ENCODE data around the gene LMOD2. TPM values are rescaled to one million over a fixed set of nuclear protein-coding genes. Genes with fewer than 3 reads are reported as not detected.

Gene LMOD2
- total and polyA plus RNA-seq, 4 experiments from 2014 or later: 0.17 TPM; not detected in 3

GRCh38 chr7:123662293-123662692, 6.6 kb downstream of the LMOD2 start:
- peaks cover 0 to 4% of the 10 kb centered on the region in 2 donors for H3K36me3 Mint-ChIP-seq
- Histone ChIP-seq H3K36me3 (ENCODE audit: insufficient read depth, low read length) (no peaks in the 10 kb centered on the region), H3K9me3 (ENCODE audit: control insufficient read depth in 1 of 2, low read length in 2 of 2) (no peaks in the 10 kb centered on the region), H3K4me1 (ENCODE audit: insufficient read depth, low read length) (no peaks in the 10 kb centered on the region), H3K4me3 (ENCODE audit: low read length in 2 of 2) (no peak overlapping the region), H3K27me3 (ENCODE audit: insufficient read depth, low read length) (no peaks in the 10 kb centered on the region), H3K27ac (ENCODE audit: low read depth, low read length) (no peak overlapping the region)
- no peak overlapping the region for H3K27ac Mint-ChIP-seq
- no peaks in the 10 kb centered on the region for H3K9me3 Mint-ChIP-seq
- intact Hi-C loops (cut with micrococcal nuclease): no loop called here
- CTCF ChIA-PET (ENCODE audit: partially characterized antibody): interaction anchor here (1.3 kb wide), 1 partner anchor 20 kb away, joined by 3 read pairs; no protein-coding TSS in a partner anchor
- H3K4me3 Mint-ChIP-seq: no peak overlapping the region
- no peaks in the 10 kb centered on the region for H3K4me1 Mint-ChIP-seq
- DNase-seq: no peak
- H3K27me3 Mint-ChIP-seq: peaks cover 7 to 18% of the 10 kb centered on the region in 2 donors
- POLR2A ChIA-PET (ENCODE audit: partially characterized antibody): no interaction called here

DNA sequence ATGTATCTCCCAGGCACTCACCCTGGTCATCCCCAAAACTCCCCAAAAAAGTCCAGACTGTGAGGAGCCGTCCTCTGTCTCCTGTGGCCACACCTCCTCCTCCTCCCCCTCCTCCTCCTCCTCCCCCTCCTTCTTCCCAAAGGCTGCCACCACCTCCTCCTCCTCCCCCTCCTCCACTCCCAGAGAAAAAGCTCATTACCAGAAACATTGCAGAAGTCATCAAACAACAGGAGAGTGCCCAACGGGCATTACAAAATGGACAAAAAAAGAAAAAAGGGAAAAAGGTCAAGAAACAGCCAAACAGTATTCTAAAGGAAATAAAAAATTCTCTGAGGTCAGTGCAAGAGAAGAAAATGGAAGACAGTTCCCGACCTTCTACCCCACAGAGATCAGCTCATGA, 7.1 kb downstream of the LMOD2 start:
- H3K36me3 Mint-ChIP-seq: peaks cover 0 to 4% of the 10 kb centered on the region in 2 donors
- intact Hi-C loops (cut with micrococcal nuclease): no loop called here
- Histone ChIP-seq H3K4me3 (ENCODE audit: low read length in 2 of 2) (no peak overlapping the region), H3K4me1 (ENCODE audit: insufficient read depth, low read length) (no peaks in the 10 kb centered on the region), H3K27ac (ENCODE audit: low read depth, low read length) (no peak overlapping the region), H3K9me3 (ENCODE audit: control insufficient read depth in 1 of 2, low read length in 2 of 2) (no peaks in the 10 kb centered on the region), H3K36me3 (ENCODE audit: insufficient read depth, low read length) (no peaks in the 10 kb centered on the region), H3K27me3 (ENCODE audit: insufficient read depth, low read length) (no peaks in the 10 kb centered on the region)
- DNase-seq: no peak
- ChIA-PET POLR2A (ENCODE audit: partially characterized antibody) (no interaction called here), CTCF (ENCODE audit: partially characterized antibody) (interaction anchor here (1.3 kb wide), 1 partner anchor 19 kb away, joined by 3 read pairs; no protein-coding TSS in a partner anchor)
- H3K4me3 Mint-ChIP-seq: no peak overlapping the region
- no peaks in the 10 kb centered on the region for H3K9me3 Mint-ChIP-seq
- no peaks in the 10 kb centered on the region for H3K4me1 Mint-ChIP-seq
- H3K27me3 Mint-ChIP-seq: peaks cover 7 to 18% of the 10 kb centered on the region in 2 donors
- no peak overlapping the region for H3K27ac Mint-ChIP-seq

DNA sequence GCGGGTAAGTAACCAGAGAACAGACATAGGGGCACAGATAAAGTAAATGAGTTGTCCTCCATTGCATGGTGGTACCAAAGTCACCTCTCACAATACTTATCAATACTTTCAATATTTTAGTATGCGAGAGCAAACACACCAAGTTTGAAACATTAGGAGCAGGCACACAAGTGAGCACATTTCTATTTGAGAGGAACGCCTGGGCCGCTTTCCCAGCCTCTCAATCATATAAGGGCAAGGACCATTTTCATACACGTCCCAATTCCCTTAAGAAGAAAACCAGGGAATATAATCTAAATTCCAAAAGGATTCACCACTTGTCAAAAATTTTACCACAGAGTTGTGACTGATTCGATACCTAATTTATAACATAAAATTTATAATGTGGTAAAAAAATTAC, 7.5 kb downstream of the LMOD2 start:
- H3K27me3 Mint-ChIP-seq: peaks cover 7 to 18% of the 10 kb centered on the region in 2 donors
- H3K4me3 Mint-ChIP-seq: no peak overlapping the region
- no peaks in the 10 kb centered on the region for H3K4me1 Mint-ChIP-seq
- Histone ChIP-seq H3K4me3 (ENCODE audit: low read length in 2 of 2) (no peak overlapping the region), H3K36me3 (ENCODE audit: insufficient read depth, low read length) (no peaks in the 10 kb centered on the region), H3K27me3 (ENCODE audit: insufficient read depth, low read length) (no peaks in the 10 kb centered on the region), H3K27ac (ENCODE audit: low read depth, low read length) (no peak overlapping the region), H3K9me3 (ENCODE audit: control insufficient read depth in 1 of 2, low read length in 2 of 2) (no peaks in the 10 kb centered on the region), H3K4me1 (ENCODE audit: insufficient read depth, low read length) (no peaks in the 10 kb centered on the region)
- DNase-seq: no peak
- CTCF ChIA-PET (ENCODE audit: partially characterized antibody): interaction anchor here (1.3 kb wide), 1 partner anchor 19 kb away, joined by 3 read pairs; no protein-coding TSS in a partner anchor
- intact Hi-C loops (cut with micrococcal nuclease): no loop called here
- no peaks in the 10 kb centered on the region for H3K9me3 Mint-ChIP-seq
- H3K36me3 Mint-ChIP-seq: peaks cover 0 to 4% of the 10 kb centered on the region in 2 donors
- H3K27ac Mint-ChIP-seq: no peak overlapping the region
- POLR2A ChIA-PET (ENCODE audit: partially characterized antibody): no interaction called here

- POLR2A ChIA-PET (ENCODE audit: partially characterized antibody): no interaction called here
- H3K4me1 ChIP-seq (ENCODE audit: insufficient read depth, low read length): no peaks in the 10 kb centered on the region
- intact Hi-C loops (cut with micrococcal nuclease): no loop called here
- CTCF ChIA-PET (ENCODE audit: partially characterized antibody): interaction anchor here (1.1 kb wide), 1 partner anchor 200 kb away, joined by 3 read pairs; no protein-coding TSS in a partner anchor
- Mint-ChIP-seq H3K4me3 (no peak overlapping the region), H3K4me1 (peaks cover 0 to 1% (median 0%) of the 10 kb centered on the region in 4 donors), H3K27ac (no peak overlapping the region), H3K27me3 (peaks cover 7 to 14% of the 10 kb centered on the region in 2 donors), H3K9me3 (no peaks in the 10 kb centered on the region), H3K36me3 (peaks cover 0 to 4% of the 10 kb centered on the region in 2 donors)
- no peaks in the 10 kb centered on the region for H3K36me3 ChIP-seq (ENCODE audit: insufficient read depth, low read length)
- DNase-seq: no peak
- H3K4me3 ChIP-seq (ENCODE audit: low read length in 2 of 2): no peak overlapping the region
- H3K9me3 ChIP-seq (ENCODE audit: control insufficient read depth in 1 of 2, low read length in 2 of 2): no peaks in the 10 kb centered on the region
- H3K27ac ChIP-seq (ENCODE audit: low read depth, low read length): no peak overlapping the region
- no peaks in the 10 kb centered on the region for H3K27me3 ChIP-seq (ENCODE audit: insufficient read depth, low read length)
These were observed 9.5 kb downstream of the LMOD2 start for GRCh38 chr7:123665157-123665556.

DNA sequence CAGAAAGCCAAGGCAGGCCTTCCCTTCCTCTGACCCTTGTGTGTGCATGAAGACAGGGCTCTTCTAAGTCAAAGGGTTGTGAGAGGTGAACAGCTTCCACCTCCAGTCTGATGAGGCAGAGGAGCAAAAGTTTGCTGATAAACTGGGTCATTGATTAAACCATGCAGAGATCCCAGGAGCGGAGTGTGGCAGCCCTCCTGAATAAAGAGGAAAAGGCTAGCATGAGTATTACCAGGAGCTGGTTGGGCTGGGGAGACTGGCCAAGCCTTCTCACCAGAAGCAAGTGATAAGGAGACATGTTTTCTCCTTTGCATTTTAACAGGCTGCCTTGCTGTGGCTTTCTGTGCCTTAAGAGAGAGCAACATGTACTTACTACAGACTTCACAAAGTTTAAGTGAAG, 10.2 kb downstream of the LMOD2 start:
- H3K36me3 ChIP-seq (ENCODE audit: insufficient read depth, low read length): no peaks in the 10 kb centered on the region
- no peaks in the 10 kb centered on the region for H3K27me3 ChIP-seq (ENCODE audit: insufficient read depth, low read length)
- H3K36me3 Mint-ChIP-seq: peaks cover 0 to 4% of the 10 kb centered on the region in 2 donors
- ChIA-PET POLR2A (ENCODE audit: partially characterized antibody) (no interaction called here), CTCF (ENCODE audit: partially characterized antibody) (no interaction called here)
- no peaks in the 10 kb centered on the region for H3K4me1 ChIP-seq (ENCODE audit: insufficient read depth, low read length)
- no peak overlapping the region for H3K4me3 ChIP-seq (ENCODE audit: low read length in 2 of 2)
- no peaks in the 10 kb centered on the region for H3K9me3 ChIP-seq (ENCODE audit: control insufficient read depth in 1 of 2, low read length in 2 of 2)
- H3K27ac ChIP-seq (ENCODE audit: low read depth, low read length): no peak overlapping the region
- intact Hi-C loops (cut with micrococcal nuclease): no loop called here
- H3K27me3 Mint-ChIP-seq: peaks cover 7 to 14% of the 10 kb centered on the region in 2 donors
- peaks cover 0 to 1% (median 0%) of the 10 kb centered on the region in 4 donors for H3K4me1 Mint-ChIP-seq
- H3K9me3 Mint-ChIP-seq: no peaks in the 10 kb centered on the region
- no peak for DNase-seq
- H3K4me3 Mint-ChIP-seq: no peak overlapping the region
- no peak overlapping the region for H3K27ac Mint-ChIP-seq

DNA sequence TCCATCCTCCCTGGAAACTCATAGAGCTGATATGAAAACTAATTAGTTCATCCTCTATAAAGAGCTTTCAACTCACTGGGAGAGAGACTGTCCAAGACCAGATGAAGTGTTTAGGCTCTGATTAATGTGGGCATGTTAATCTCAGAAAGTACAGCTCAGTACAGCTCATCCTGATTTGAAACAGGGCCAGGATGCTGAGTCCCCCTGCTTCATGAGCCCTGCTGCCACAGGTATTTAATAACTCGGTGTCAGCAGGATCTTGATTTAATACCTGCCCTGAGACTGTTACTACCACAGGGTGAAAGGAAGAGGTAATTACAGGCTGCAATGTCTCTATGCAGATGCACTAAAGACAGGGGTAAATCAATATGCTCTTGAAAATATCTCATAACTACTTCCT, 10.8 kb downstream of the LMOD2 start:
- no peaks in the 10 kb centered on the region for H3K36me3 ChIP-seq (ENCODE audit: insufficient read depth, low read length)
- H3K4me1 ChIP-seq (ENCODE audit: insufficient read depth, low read length): no peaks in the 10 kb centered on the region
- ChIA-PET CTCF (ENCODE audit: partially characterized antibody) (no interaction called here), POLR2A (ENCODE audit: partially characterized antibody) (no interaction called here)
- intact Hi-C loops (cut with micrococcal nuclease): no loop called here
- no peaks in the 10 kb centered on the region for H3K9me3 ChIP-seq (ENCODE audit: control insufficient read depth in 1 of 2, low read length in 2 of 2)
- Mint-ChIP-seq H3K4me1 (peaks cover 0 to 1% (median 0%) of the 10 kb centered on the region in 4 donors), H3K27ac (no peak overlapping the region), H3K36me3 (peaks cover 0 to 4% of the 10 kb centered on the region in 2 donors), H3K4me3 (no peak overlapping the region), H3K27me3 (peaks cover 7 to 12% of the 10 kb centered on the region in 2 donors), H3K9me3 (no peaks in the 10 kb centered on the region)
- no peak overlapping the region for H3K4me3 ChIP-seq (ENCODE audit: low read length in 2 of 2)
- no peaks in the 10 kb centered on the region for H3K27me3 ChIP-seq (ENCODE audit: insufficient read depth, low read length)
- H3K27ac ChIP-seq (ENCODE audit: low read depth, low read length): no peak overlapping the region
- no peak for DNase-seq

DNA sequence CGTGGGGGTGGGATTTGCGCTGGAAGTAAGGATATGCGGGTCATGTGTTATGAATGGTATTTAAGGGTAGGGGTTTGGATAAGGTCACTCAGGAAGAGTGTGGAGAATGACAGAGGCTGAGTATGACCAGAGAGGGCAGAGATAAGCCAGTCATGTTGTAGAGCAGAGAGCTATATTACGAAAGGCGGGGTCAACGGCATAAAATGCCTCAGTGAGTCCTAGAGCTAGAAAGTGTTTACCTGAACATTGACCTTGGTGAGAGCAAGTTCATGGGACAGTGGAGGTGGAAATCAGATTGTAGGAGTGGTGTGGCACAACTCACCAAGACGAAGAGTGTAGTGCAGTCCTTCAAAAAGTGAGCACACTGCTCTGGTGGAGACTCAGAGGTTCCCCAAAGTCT, 13.8 kb downstream of the LMOD2 start:
- no peak overlapping the region for H3K27ac ChIP-seq (ENCODE audit: low read depth, low read length)
- Mint-ChIP-seq H3K36me3 (no peaks in the 10 kb centered on the region), H3K27ac (no peak overlapping the region), H3K4me1 (peaks cover 0 to 1% (median 0%) of the 10 kb centered on the region in 4 donors), H3K9me3 (no peaks in the 10 kb centered on the region), H3K27me3 (peaks cover 0 to 2% of the 10 kb centered on the region in 2 donors), H3K4me3 (no peak overlapping the region)
- DNase-seq: no peak
- no peaks in the 10 kb centered on the region for H3K27me3 ChIP-seq (ENCODE audit: insufficient read depth, low read length)
- H3K9me3 ChIP-seq (ENCODE audit: control insufficient read depth in 1 of 2, low read length in 2 of 2): no peaks in the 10 kb centered on the region
- ChIA-PET POLR2A (ENCODE audit: partially characterized antibody) (no interaction called here), CTCF (ENCODE audit: partially characterized antibody) (interaction anchor here (1.6 kb wide), 1 partner anchor 13 kb away, joined by 9 read pairs; no protein-coding TSS in a partner anchor)
- intact Hi-C loops (cut with micrococcal nuclease): no loop called here
- no peak overlapping the region for H3K4me3 ChIP-seq (ENCODE audit: low read length in 2 of 2)
- H3K36me3 ChIP-seq (ENCODE audit: insufficient read depth, low read length): no peaks in the 10 kb centered on the region
- no peaks in the 10 kb centered on the region for H3K4me1 ChIP-seq (ENCODE audit: insufficient read depth, low read length)

Measured in CD4-positive, alpha-beta memory T cell (primary cell).